ENCODE data around the gene NAP1L5. TPM values are rescaled to one million over a fixed set of nuclear protein-coding genes. Genes with fewer than 3 reads are reported as not detected.

The NAP1L5 gene
- total RNA-seq, 1 donor from 2014 or later, result 4.7 TPM

GRCh38 chr4:88653371-88653946 is 44.2 kb downstream of the NAP1L5 start:
- FAIRE-seq (no peak), DNase-seq (ENCODE audit: low read depth) (no peak)
- Histone ChIP-seq H3K4me3 (ENCODE audit: insufficient read depth, low read depth, low read length) (no peak overlapping the region), H3K79me2 (ENCODE audit: insufficient read depth, low read length) (no peaks in the 10 kb centered on the region), H3K4me1 (ENCODE audit: insufficient read depth, low read length) (no peaks in the 10 kb centered on the region), H3K4me2 (ENCODE audit: low read length) (no peak overlapping the region), H2AFZ (ENCODE audit: low read depth, low read length) (no peak overlapping the region), H3K27ac (ENCODE audit: low read depth, low read length) (no peak overlapping the region), H3K36me3 (ENCODE audit: insufficient read depth, low read length) (no peaks in the 10 kb centered on the region), H3K9ac (ENCODE audit: low read length) (no peak overlapping the region), H3K9me3 (ENCODE audit: insufficient read depth, low read depth, low read length) (no peaks in the 10 kb centered on the region), H4K20me1 (ENCODE audit: insufficient read depth, low read length) (no peaks in the 10 kb centered on the region), H3K27me3 (ENCODE audit: insufficient read depth, low read length) (no peaks in the 10 kb centered on the region)
- H3K9me3 Mint-ChIP-seq (ENCODE audit: unreplicated experiment), result peaks cover 2% of the 10 kb centered on the region
- no peaks in the 10 kb centered on the region for H3K27me3 Mint-ChIP-seq (ENCODE audit: low read depth, unreplicated experiment)
- H3K27ac Mint-ChIP-seq (ENCODE audit: unreplicated experiment), result no peak overlapping the region
- H3K4me1 Mint-ChIP-seq (ENCODE audit: low read depth, unreplicated experiment), result no peaks in the 10 kb centered on the region
- peaks cover 8% of the 10 kb centered on the region for H3K36me3 Mint-ChIP-seq (ENCODE audit: low read depth, unreplicated experiment)
- TF ChIP-seq CTCF (IDR thresholded peaks at IDR 0.05; ENCODE audit: insufficient read depth, low read depth, low read length) (no peak), EZH2 (IDR thresholded peaks at IDR 0.05; ENCODE audit: insufficient read depth, low read length) (no peak)
- H3K4me3 Mint-ChIP-seq (ENCODE audit: unreplicated experiment), result no peak overlapping the region

- no peak overlapping the region for H3K4me3 ChIP-seq (ENCODE audit: insufficient read depth, low read depth, low read length)
- H3K36me3 ChIP-seq (ENCODE audit: insufficient read depth, low read length), result no peaks in the 10 kb centered on the region
- Mint-ChIP-seq H3K27me3 (ENCODE audit: low read depth, unreplicated experiment) (no peaks in the 10 kb centered on the region), H3K4me3 (ENCODE audit: unreplicated experiment) (no peak overlapping the region), H3K27ac (ENCODE audit: unreplicated experiment) (no peak overlapping the region), H3K36me3 (ENCODE audit: low read depth, unreplicated experiment) (no peaks in the 10 kb centered on the region), H3K4me1 (ENCODE audit: low read depth, unreplicated experiment) (peaks cover 5% of the 10 kb centered on the region), H3K9me3 (ENCODE audit: unreplicated experiment) (peaks cover 2% of the 10 kb centered on the region)
- H3K27me3 ChIP-seq (ENCODE audit: insufficient read depth, low read length), result no peaks in the 10 kb centered on the region
- no peak overlapping the region for H3K9ac ChIP-seq (ENCODE audit: low read length)
- no peak for FAIRE-seq
- TF ChIP-seq CTCF (IDR thresholded peaks at IDR 0.05; ENCODE audit: insufficient read depth, low read depth, low read length) (no peak), EZH2 (IDR thresholded peaks at IDR 0.05; ENCODE audit: insufficient read depth, low read length) (no peak)
- H3K4me1 ChIP-seq (ENCODE audit: insufficient read depth, low read length), result no peaks in the 10 kb centered on the region
- H3K79me2 ChIP-seq (ENCODE audit: insufficient read depth, low read length), result no peaks in the 10 kb centered on the region
- no peak overlapping the region for H2AFZ ChIP-seq (ENCODE audit: low read depth, low read length)
- no peak overlapping the region for H3K27ac ChIP-seq (ENCODE audit: low read depth, low read length)
- H3K4me2 ChIP-seq (ENCODE audit: low read length), result no peak overlapping the region
- no peaks in the 10 kb centered on the region for H4K20me1 ChIP-seq (ENCODE audit: insufficient read depth, low read length)
- DNase-seq (ENCODE audit: low read depth), result no peak
- H3K9me3 ChIP-seq (ENCODE audit: insufficient read depth, low read depth, low read length), result no peaks in the 10 kb centered on the region
Measured at GRCh38 chr4:88649716-88650115, 47.9 kb downstream of the NAP1L5 start.

GRCh38 chr4:88646528-88647280 is 50.9 kb downstream of the NAP1L5 start:
- FAIRE-seq, result no peak
- no peaks in the 10 kb centered on the region for H3K27me3 ChIP-seq (ENCODE audit: insufficient read depth, low read length)
- H3K36me3 ChIP-seq (ENCODE audit: insufficient read depth, low read length), result no peaks in the 10 kb centered on the region
- Mint-ChIP-seq H3K36me3 (ENCODE audit: low read depth, unreplicated experiment) (no peaks in the 10 kb centered on the region), H3K4me3 (ENCODE audit: unreplicated experiment) (no peak overlapping the region), H3K27ac (ENCODE audit: unreplicated experiment) (no peak overlapping the region), H3K27me3 (ENCODE audit: low read depth, unreplicated experiment) (no peaks in the 10 kb centered on the region), H3K9me3 (ENCODE audit: unreplicated experiment) (no peaks in the 10 kb centered on the region), H3K4me1 (ENCODE audit: low read depth, unreplicated experiment) (peaks cover 5% of the 10 kb centered on the region)
- TF ChIP-seq CTCF (IDR thresholded peaks at IDR 0.05; ENCODE audit: insufficient read depth, low read depth, low read length) (no peak), EZH2 (IDR thresholded peaks at IDR 0.05; ENCODE audit: insufficient read depth, low read length) (no peak)
- H3K4me1 ChIP-seq (ENCODE audit: insufficient read depth, low read length), result no peaks in the 10 kb centered on the region
- no peaks in the 10 kb centered on the region for H3K79me2 ChIP-seq (ENCODE audit: insufficient read depth, low read length)
- DNase-seq (ENCODE audit: low read depth), result no peak
- H2AFZ ChIP-seq (ENCODE audit: low read depth, low read length), result no peak overlapping the region
- H3K9ac ChIP-seq (ENCODE audit: low read length), result no peak overlapping the region
- H3K4me3 ChIP-seq (ENCODE audit: insufficient read depth, low read depth, low read length), result no peak overlapping the region
- H3K4me2 ChIP-seq (ENCODE audit: low read length), result no peak overlapping the region
- H4K20me1 ChIP-seq (ENCODE audit: insufficient read depth, low read length), result no peaks in the 10 kb centered on the region
- no peak overlapping the region for H3K27ac ChIP-seq (ENCODE audit: low read depth, low read length)
- no peaks in the 10 kb centered on the region for H3K9me3 ChIP-seq (ENCODE audit: insufficient read depth, low read depth, low read length)

Measured in astrocyte (in vitro differentiated cells and primary cell).